ENCODE measurements around the gene VLDLR.

DNA sequence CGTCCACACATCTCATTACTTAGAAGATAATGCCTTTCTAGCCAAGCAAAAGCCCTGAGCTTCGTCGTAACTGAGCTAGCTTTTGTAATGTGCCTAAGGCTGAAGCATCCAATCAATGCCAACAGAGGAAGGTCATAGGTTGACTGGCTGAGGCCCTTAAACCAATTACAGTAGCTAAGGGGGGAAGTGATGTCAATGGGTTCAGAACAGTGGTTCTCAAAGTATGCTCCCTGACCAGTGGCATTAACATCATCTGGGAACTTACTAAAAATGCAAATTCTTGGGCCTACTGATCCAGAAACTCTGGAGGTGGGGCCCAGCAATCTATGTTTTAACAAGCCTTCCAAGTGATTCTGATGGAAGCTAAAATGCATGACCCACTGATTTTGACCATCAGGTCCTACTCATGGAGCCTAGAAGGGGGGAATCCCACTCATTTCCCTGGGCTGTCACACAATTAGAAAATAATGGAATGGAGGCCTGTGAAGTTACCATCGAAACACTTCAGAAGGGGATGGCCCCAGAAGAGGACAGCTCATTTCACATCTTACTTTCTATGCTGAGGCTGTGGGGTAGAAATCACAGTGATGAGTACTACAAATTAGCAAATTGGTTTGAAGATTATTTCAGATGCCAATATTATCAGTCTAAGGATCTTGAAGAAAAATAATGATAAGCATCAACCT, 4.8 kb upstream of the VLDLR start:
- TF ChIP-seq NFRKB (IDR thresholded peaks at IDR 0.05) (no peak), MAFK (conservative IDR thresholded peaks at IDR 0.05 in 1 of 2, IDR thresholded peaks at IDR 0.05 in 1 of 2; ENCODE audit: low read length in 2 of 2) (no peak), ZSCAN21 (CRISPR knock-in tag; IDR thresholded peaks at IDR 0.05; ENCODE audit: borderline replicate concordance) (no peak), FIP1L1 (IDR thresholded peaks at IDR 0.05; ENCODE audit: borderline replicate concordance, insufficient read depth, low read depth, low read length) (no peak), TBX3 (IDR thresholded peaks at IDR 0.05; ENCODE audit: borderline replicate concordance) (no peak), NFIB (CRISPR knock-in tag; IDR thresholded peaks at IDR 0.05; ENCODE audit: borderline replicate concordance) (no peak), POLR2A (IDR thresholded peaks at IDR 0.05; ENCODE audit: insufficient read depth in 1 of 2, low read depth in 2 of 2, low read length in 2 of 2) (no peak), POLR2AphosphoS2 (IDR thresholded peaks at IDR 0.05; ENCODE audit: low read depth, low read length) (no peak), ZNF672 (CRISPR knock-in tag; IDR thresholded peaks at IDR 0.05) (no peak), ZNF564 (CRISPR knock-in tag; IDR thresholded peaks at IDR 0.05) (no peak), TCF7 (IDR thresholded peaks at IDR 0.05; ENCODE audit: low read depth) (no peak)
- TF ChIP-seq, protein P1, sequence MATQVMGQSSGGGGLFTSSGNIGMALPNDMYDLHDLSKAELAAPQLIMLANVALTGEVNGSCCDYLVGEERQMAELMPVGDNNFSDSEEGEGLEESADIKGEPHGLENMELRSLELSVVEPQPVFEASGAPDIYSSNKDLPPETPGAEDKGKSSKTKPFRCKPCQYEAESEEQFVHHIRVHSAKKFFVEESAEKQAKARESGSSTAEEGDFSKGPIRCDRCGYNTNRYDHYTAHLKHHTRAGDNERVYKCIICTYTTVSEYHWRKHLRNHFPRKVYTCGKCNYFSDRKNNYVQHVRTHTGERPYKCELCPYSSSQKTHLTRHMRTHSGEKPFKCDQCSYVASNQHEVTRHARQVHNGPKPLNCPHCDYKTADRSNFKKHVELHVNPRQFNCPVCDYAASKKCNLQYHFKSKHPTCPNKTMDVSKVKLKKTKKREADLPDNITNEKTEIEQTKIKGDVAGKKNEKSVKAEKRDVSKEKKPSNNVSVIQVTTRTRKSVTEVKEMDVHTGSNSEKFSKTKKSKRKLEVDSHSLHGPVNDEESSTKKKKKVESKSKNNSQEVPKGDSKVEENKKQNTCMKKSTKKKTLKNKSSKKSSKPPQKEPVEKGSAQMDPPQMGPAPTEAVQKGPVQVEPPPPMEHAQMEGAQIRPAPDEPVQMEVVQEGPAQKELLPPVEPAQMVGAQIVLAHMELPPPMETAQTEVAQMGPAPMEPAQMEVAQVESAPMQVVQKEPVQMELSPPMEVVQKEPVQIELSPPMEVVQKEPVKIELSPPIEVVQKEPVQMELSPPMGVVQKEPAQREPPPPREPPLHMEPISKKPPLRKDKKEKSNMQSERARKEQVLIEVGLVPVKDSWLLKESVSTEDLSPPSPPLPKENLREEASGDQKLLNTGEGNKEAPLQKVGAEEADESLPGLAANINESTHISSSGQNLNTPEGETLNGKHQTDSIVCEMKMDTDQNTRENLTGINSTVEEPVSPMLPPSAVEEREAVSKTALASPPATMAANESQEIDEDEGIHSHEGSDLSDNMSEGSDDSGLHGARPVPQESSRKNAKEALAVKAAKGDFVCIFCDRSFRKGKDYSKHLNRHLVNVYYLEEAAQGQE (IDR thresholded peaks at IDR 0.05; ENCODE audit: borderline replicate concordance in 1 of 2, low read depth in 1 of 2, low read length in 2 of 2) = no peak
- TF ChIP-seq, protein P2, sequence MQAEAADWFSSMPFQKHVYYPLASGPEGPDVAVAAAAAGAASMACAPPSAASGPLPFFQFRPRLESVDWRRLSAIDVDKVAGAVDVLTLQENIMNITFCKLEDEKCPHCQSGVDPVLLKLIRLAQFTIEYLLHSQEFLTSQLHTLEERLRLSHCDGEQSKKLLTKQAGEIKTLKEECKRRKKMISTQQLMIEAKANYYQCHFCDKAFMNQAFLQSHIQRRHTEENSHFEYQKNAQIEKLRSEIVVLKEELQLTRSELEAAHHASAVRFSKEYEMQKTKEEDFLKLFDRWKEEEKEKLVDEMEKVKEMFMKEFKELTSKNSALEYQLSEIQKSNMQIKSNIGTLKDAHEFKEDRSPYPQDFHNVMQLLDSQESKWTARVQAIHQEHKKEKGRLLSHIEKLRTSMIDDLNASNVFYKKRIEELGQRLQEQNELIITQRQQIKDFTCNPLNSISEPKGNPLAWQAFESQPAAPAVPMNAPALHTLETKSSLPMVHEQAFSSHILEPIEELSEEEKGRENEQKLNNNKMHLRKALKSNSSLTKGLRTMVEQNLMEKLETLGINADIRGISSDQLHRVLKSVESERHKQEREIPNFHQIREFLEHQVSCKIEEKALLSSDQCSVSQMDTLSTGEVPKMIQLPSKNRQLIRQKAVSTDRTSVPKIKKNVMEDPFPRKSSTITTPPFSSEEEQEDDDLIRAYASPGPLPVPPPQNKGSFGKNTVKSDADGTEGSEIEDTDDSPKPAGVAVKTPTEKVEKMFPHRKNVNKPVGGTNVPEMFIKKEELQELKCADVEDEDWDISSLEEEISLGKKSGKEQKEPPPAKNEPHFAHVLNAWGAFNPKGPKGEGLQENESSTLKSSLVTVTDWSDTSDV (CRISPR knock-in tag; IDR thresholded peaks at IDR 0.05) = no peak
- TF ChIP-seq, protein P3, sequence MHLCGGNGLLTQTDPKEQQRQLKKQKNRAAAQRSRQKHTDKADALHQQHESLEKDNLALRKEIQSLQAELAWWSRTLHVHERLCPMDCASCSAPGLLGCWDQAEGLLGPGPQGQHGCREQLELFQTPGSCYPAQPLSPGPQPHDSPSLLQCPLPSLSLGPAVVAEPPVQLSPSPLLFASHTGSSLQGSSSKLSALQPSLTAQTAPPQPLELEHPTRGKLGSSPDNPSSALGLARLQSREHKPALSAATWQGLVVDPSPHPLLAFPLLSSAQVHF (CRISPR knock-in tag; IDR thresholded peaks at IDR 0.05) = no peak
